ENCODE data around the gene B4GALT2. TPM values are rescaled to one million over a fixed set of nuclear protein-coding genes. Genes with fewer than 3 reads are reported as not detected.

B4GALT2 gene
- total and polyA plus RNA-seq, 9 of the 15 experiments (the other 6 are each of a cell fraction or from before 2014, with no cell fraction given): 1.3 to 86.8 (median 43.8) TPM

DNA sequence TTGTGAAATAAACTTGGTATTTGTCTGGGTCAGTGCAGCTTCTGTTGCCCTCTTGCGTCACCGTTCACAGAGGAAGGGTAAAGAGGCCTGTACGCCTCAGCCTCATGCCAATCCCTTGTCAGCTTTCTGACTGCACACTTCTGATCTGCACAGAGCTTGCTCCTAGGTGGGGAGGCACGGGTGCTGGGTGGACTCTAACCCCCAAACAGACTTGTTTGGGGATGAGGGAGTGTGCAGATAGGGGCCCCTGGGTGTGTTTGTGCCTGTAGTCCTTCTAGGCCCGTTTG is 803 bp upstream of the B4GALT2 start (continued):
- TF ChIP-seq, protein P1, sequence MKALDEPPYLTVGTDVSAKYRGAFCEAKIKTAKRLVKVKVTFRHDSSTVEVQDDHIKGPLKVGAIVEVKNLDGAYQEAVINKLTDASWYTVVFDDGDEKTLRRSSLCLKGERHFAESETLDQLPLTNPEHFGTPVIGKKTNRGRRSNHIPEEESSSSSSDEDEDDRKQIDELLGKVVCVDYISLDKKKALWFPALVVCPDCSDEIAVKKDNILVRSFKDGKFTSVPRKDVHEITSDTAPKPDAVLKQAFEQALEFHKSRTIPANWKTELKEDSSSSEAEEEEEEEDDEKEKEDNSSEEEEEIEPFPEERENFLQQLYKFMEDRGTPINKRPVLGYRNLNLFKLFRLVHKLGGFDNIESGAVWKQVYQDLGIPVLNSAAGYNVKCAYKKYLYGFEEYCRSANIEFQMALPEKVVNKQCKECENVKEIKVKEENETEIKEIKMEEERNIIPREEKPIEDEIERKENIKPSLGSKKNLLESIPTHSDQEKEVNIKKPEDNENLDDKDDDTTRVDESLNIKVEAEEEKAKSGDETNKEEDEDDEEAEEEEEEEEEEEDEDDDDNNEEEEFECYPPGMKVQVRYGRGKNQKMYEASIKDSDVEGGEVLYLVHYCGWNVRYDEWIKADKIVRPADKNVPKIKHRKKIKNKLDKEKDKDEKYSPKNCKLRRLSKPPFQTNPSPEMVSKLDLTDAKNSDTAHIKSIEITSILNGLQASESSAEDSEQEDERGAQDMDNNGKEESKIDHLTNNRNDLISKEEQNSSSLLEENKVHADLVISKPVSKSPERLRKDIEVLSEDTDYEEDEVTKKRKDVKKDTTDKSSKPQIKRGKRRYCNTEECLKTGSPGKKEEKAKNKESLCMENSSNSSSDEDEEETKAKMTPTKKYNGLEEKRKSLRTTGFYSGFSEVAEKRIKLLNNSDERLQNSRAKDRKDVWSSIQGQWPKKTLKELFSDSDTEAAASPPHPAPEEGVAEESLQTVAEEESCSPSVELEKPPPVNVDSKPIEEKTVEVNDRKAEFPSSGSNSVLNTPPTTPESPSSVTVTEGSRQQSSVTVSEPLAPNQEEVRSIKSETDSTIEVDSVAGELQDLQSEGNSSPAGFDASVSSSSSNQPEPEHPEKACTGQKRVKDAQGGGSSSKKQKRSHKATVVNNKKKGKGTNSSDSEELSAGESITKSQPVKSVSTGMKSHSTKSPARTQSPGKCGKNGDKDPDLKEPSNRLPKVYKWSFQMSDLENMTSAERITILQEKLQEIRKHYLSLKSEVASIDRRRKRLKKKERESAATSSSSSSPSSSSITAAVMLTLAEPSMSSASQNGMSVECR (CRISPR knock-in tag; IDR thresholded peaks at IDR 0.05): peak; percentile 57; the same call in 1 of the 2 replicates
- TF ChIP-seq CHD1 (IDR thresholded peaks at IDR 0.05; ENCODE audit: low read length) (peak; percentile 7), GABPB2 (CRISPR knock-in tag; conservative IDR thresholded peaks at IDR 0.05) (0 out of 2 replicates have a peak, but pooled peaks have one; percentile 47), MYBL2 (IDR thresholded peaks at IDR 0.05; ENCODE audit: low read depth) (no peak), MYBL2 (CRISPR knock-in tag; IDR thresholded peaks at IDR 0.05; ENCODE audit: borderline replicate concordance) (no peak), RBFOX2 (IDR thresholded peaks at IDR 0.05; ENCODE audit: low read depth, low read length) (no peak), PHTF2 (CRISPR knock-in tag; IDR thresholded peaks at IDR 0.05) (no peak), BMI1 (IDR thresholded peaks at IDR 0.05; ENCODE audit: low read length) (no peak), SP1 (CRISPR knock-in tag; IDR thresholded peaks at IDR 0.05) (no peak), TSC22D4 (tag; IDR thresholded peaks at IDR 0.05) (no peak), CEBPB (tag; IDR thresholded peaks at IDR 0.05) (peak; percentile 80), ZNF146 (CRISPR knock-in tag; IDR thresholded peaks at IDR 0.05; ENCODE audit: unreplicated experiment) (no peak), MCM2 (IDR thresholded peaks at IDR 0.05; ENCODE audit: low read depth) (no peak), CEBPG (CRISPR knock-in tag; IDR thresholded peaks at IDR 0.05) (peak; percentile 60; the same call in 1 of the 2 replicates), CEBPG (tag; conservative IDR thresholded peaks at IDR 0.05 in 1 of 2, IDR thresholded peaks at IDR 0.05 in 1 of 2) (no peak), TAF9B (IDR thresholded peaks at IDR 0.05; ENCODE audit: partially characterized antibody) (no peak)
- TF ChIP-seq, protein P2, sequence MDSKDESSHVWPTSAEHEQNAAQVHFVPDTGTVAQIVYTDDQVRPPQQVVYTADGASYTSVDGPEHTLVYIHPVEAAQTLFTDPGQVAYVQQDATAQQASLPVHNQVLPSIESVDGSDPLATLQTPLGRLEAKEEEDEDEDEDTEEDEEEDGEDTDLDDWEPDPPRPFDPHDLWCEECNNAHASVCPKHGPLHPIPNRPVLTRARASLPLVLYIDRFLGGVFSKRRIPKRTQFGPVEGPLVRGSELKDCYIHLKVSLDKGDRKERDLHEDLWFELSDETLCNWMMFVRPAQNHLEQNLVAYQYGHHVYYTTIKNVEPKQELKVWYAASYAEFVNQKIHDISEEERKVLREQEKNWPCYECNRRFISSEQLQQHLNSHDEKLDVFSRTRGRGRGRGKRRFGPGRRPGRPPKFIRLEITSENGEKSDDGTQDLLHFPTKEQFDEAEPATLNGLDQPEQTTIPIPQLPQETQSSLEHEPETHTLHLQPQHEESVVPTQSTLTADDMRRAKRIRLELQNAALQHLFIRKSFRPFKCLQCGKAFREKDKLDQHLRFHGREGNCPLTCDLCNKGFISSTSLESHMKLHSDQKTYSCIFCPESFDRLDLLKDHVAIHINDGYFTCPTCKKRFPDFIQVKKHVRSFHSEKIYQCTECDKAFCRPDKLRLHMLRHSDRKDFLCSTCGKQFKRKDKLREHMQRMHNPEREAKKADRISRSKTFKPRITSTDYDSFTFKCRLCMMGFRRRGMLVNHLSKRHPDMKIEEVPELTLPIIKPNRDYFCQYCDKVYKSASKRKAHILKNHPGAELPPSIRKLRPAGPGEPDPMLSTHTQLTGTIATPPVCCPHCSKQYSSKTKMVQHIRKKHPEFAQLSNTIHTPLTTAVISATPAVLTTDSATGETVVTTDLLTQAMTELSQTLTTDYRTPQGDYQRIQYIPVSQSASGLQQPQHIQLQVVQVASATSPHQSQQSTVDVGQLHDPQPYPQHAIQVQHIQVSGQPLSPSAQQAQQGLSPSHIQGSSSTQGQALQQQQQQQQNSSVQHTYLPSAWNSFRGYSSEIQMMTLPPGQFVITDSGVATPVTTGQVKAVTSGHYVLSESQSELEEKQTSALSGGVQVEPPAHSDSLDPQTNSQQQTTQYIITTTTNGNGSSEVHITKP (IDR thresholded peaks at IDR 0.05; ENCODE audit: partially characterized antibody): no peak
- TF ChIP-seq, protein P3, sequence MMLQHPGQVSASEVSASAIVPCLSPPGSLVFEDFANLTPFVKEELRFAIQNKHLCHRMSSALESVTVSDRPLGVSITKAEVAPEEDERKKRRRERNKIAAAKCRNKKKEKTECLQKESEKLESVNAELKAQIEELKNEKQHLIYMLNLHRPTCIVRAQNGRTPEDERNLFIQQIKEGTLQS (IDR thresholded peaks at IDR 0.05): peak; percentile 50
- TF ChIP-seq, protein P3 (CRISPR knock-in tag; conservative IDR thresholded peaks at IDR 0.05): no peak
- TF ChIP-seq, protein P4, sequence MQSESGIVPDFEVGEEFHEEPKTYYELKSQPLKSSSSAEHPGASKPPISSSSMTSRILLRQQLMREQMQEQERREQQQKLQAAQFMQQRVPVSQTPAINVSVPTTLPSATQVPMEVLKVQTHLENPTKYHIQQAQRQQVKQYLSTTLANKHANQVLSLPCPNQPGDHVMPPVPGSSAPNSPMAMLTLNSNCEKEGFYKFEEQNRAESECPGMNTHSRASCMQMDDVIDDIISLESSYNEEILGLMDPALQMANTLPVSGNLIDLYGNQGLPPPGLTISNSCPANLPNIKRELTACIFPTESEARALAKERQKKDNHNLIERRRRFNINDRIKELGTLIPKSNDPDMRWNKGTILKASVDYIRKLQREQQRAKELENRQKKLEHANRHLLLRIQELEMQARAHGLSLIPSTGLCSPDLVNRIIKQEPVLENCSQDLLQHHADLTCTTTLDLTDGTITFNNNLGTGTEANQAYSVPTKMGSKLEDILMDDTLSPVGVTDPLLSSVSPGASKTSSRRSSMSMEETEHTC (IDR thresholded peaks at IDR 0.05): no peak

All from K562 (cell line).